Osteocyte (in vitro differentiated cells): ENCODE measurements around the gene IQSEC1. TPM values are rescaled to one million over a fixed set of nuclear protein-coding genes. Genes with fewer than 3 reads are reported as not detected.

Experiments
- DNase-seq: peaks from one replicate; pipeline ENCODE4 v3.0.0; 2021; ENCODE audit warnings: mixed read lengths; ENCODE audit not compliant: unreplicated experiment; ENCODE audit errors: extremely low spot score
- H3K27ac Mint-ChIP-seq: one replicate; pipeline ENCODE4 v1.8.0; 2021; ENCODE audit warnings: mild to moderate bottlenecking, mixed read lengths; ENCODE audit not compliant: unreplicated experiment
- H3K27me3 Mint-ChIP-seq: one replicate; pipeline ENCODE4 v1.8.0; 2021; ENCODE audit warnings: mixed read lengths; ENCODE audit not compliant: unreplicated experiment
- H3K36me3 Mint-ChIP-seq: one replicate; pipeline ENCODE4 v1.8.0; 2021; ENCODE audit warnings: mixed read lengths; ENCODE audit not compliant: unreplicated experiment
- H3K4me1 Mint-ChIP-seq: one replicate; pipeline ENCODE4 v1.8.0; 2021; ENCODE audit warnings: mixed read lengths; ENCODE audit not compliant: unreplicated experiment
- H3K4me3 Mint-ChIP-seq: one replicate; pipeline ENCODE4 v1.8.0; 2021; ENCODE audit warnings: mild to moderate bottlenecking, moderate library complexity, mixed read lengths; ENCODE audit not compliant: unreplicated experiment
- H3K9me3 Mint-ChIP-seq: one replicate; pipeline ENCODE4 v1.8.0; 2021; ENCODE audit warnings: mixed read lengths; ENCODE audit not compliant: unreplicated experiment
- CTCF ChIP-seq: fragments of 200-600 bp; sonication (generic); IDR thresholded peaks from 2 replicates; pipeline ENCODE4 v1.5.0; 2021; ENCODE audit warnings: antibody characterized with exemption, mild to moderate bottlenecking, moderate library complexity
- total RNA-seq: library from RNA; stranded (reverse); gene quantifications from 2 replicates; pipeline ENCODE4 v1.2.1, GENCODE V29; 2021

The IQSEC1 gene
- total RNA-seq, 1 donor from 2014 or later, result 37.9 TPM

- TF ChIP-seq CTCF, result no peak
- Mint-ChIP-seq H3K27me3 (no peaks in the 10 kb centered on the region), H3K9me3 (no peaks in the 10 kb centered on the region), H3K4me3 (no peak overlapping the region), H3K36me3 (peaks cover 16% of the 10 kb centered on the region), H3K27ac (no peak overlapping the region), H3K4me1 (no peaks in the 10 kb centered on the region)
- DNase-seq, result no peak
These were observed 166.3 kb downstream of the IQSEC1 start for GRCh38 chr3:12906916-12907290.

GRCh38 chr3:12906141-12906915, 166.9 kb downstream of the IQSEC1 start:
- DNase-seq, result no peak
- Mint-ChIP-seq H3K4me1 (no peaks in the 10 kb centered on the region), H3K4me3 (no peak overlapping the region), H3K27ac (no peak overlapping the region), H3K9me3 (no peaks in the 10 kb centered on the region), H3K36me3 (peaks cover 17% of the 10 kb centered on the region), H3K27me3 (no peaks in the 10 kb centered on the region)
- no peak for TF ChIP-seq CTCF

- no peaks in the 10 kb centered on the region for H3K9me3 Mint-ChIP-seq
- no peaks in the 10 kb centered on the region for H3K27me3 Mint-ChIP-seq
- DNase-seq, result no peak
- no peaks in the 10 kb centered on the region for H3K4me1 Mint-ChIP-seq
- H3K4me3 Mint-ChIP-seq, result no peak overlapping the region
- H3K27ac Mint-ChIP-seq, result no peak overlapping the region
- no peak for TF ChIP-seq CTCF
- H3K36me3 Mint-ChIP-seq, result peaks cover 16% of the 10 kb centered on the region
These were observed 167.7 kb downstream of the IQSEC1 start for GRCh38 chr3:12905316-12906071.

GRCh38 chr3:12904951-12905315, 168.3 kb downstream of the IQSEC1 start:
- no peak for TF ChIP-seq CTCF
- Mint-ChIP-seq H3K4me3 (no peak overlapping the region), H3K4me1 (no peaks in the 10 kb centered on the region), H3K36me3 (peaks cover 17% of the 10 kb centered on the region), H3K27ac (no peak overlapping the region), H3K9me3 (no peaks in the 10 kb centered on the region), H3K27me3 (no peaks in the 10 kb centered on the region)
- no peak for DNase-seq

GRCh38 chr3:12903881-12904280, 169.3 kb downstream of the IQSEC1 start:
- no peak overlapping the region for H3K4me3 Mint-ChIP-seq
- no peaks in the 10 kb centered on the region for H3K9me3 Mint-ChIP-seq
- TF ChIP-seq CTCF, result no peak
- no peaks in the 10 kb centered on the region for H3K4me1 Mint-ChIP-seq
- H3K36me3 Mint-ChIP-seq, result peaks cover 19% of the 10 kb centered on the region
- H3K27ac Mint-ChIP-seq, result no peak overlapping the region
- DNase-seq, result no peak
- no peaks in the 10 kb centered on the region for H3K27me3 Mint-ChIP-seq
